GM12878 (cell line): ENCODE data around the gene THBS1.

Experiments
- CREB1 ChIP-seq: IDR thresholded peaks from 2 replicates; pipeline ENCODE4 v1.6.1; 2012; ENCODE audit warnings: low read depth, mild to moderate bottlenecking, inconsistent platforms
- CTCF ChIP-seq, 3 experiments: IDR thresholded peaks in 2 of 3; conservative IDR thresholded peaks in 1 of 3; 2 replicates each; pipeline ENCODE4 v1.5.1; 2011; ENCODE audit warnings: low read depth in 3 of 3, low read length in 3 of 3, mild to moderate bottlenecking in 3 of 3, control low read depth in 2 of 3, moderate library complexity in 2 of 3, inconsistent platforms in 1 of 3, mixed read lengths in 1 of 3; ENCODE audit not compliant: control insufficient read depth in 2 of 3, insufficient read depth in 1 of 3; ENCODE audit errors: extremely low read depth in 1 of 3
- EP300 ChIP-seq, 2 experiments: fragments of 150-350 bp in 1 of 2; IDR thresholded peaks; 2 replicates each; pipeline ENCODE4 v1.6.1; 2011 to 2012; ENCODE audit warnings: low read depth in 2 of 2, low read length in 2 of 2, borderline replicate concordance in 1 of 2, improper control_type of control experiment in 1 of 2, inconsistent platforms in 1 of 2; ENCODE audit not compliant: control insufficient read depth in 1 of 2
- GATAD2B ChIP-seq: fragments of 450-650 bp; conservative IDR thresholded peaks from 2 replicates; pipeline ENCODE4 v1.6.1; 2017; ENCODE audit warnings: low read depth, mild to moderate bottlenecking, moderate library complexity
- JUNB ChIP-seq: IDR thresholded peaks from 2 replicates; pipeline ENCODE4 v1.6.1; 2016; ENCODE audit warnings: antibody characterized with exemption, mild to moderate bottlenecking
- MAX ChIP-seq: IDR thresholded peaks from 2 replicates; pipeline ENCODE4 v1.6.1; 2012; ENCODE audit warnings: low read depth, low read length, improper control_type of control experiment
- PAX8 ChIP-seq: fragments of 450-650 bp; IDR thresholded peaks from 2 replicates; pipeline ENCODE4 v1.6.1; 2017; ENCODE audit warnings: mild to moderate bottlenecking, moderate library complexity
- POLR2A ChIP-seq: IDR thresholded peaks from 2 replicates; pipeline ENCODE4 v1.6.1; 2011; ENCODE audit warnings: low read depth, mild to moderate bottlenecking, low read length
- POLR2AphosphoS5 ChIP-seq: IDR thresholded peaks from 2 replicates; pipeline ENCODE4 v1.6.1; 2011; ENCODE audit warnings: mild to moderate bottlenecking, low read length, inconsistent platforms
- RCOR1 ChIP-seq: conservative IDR thresholded peaks from 2 replicates; pipeline ENCODE4 v1.6.1; 2012; ENCODE audit warnings: low read depth, low read length, improper control_type of control experiment
- SMAD1 ChIP-seq: fragments of 450-650 bp; IDR thresholded peaks from 2 replicates; pipeline ENCODE4 v1.6.1; 2018; ENCODE audit warnings: mild to moderate bottlenecking, low read depth; ENCODE audit not compliant: partially characterized antibody
- TCF12 ChIP-seq: IDR thresholded peaks from 2 replicates; pipeline ENCODE4 v1.6.1; 2011; ENCODE audit warnings: low read depth, mild to moderate bottlenecking, low read length
- TF ChIP-seq, protein P1 (sequence below): IDR thresholded peaks from 2 replicates; pipeline ENCODE4 v1.6.1; 2012; ENCODE audit warnings: low read depth, low read length, improper control_type of control experiment
- TF ChIP-seq, protein P2 (sequence below): fragments of 150-350 bp; IDR thresholded peaks from 2 replicates; pipeline ENCODE4 v1.6.1; 2016; ENCODE audit warnings: low read depth, low read length

GRCh38 chr15:39539973-39540558 is 40.8 kb upstream of the THBS1 start:
- TF ChIP-seq CTCF (IDR thresholded peaks at IDR 0.05 in 2 of 3, conservative IDR thresholded peaks at IDR 0.05 in 1 of 3; ENCODE audit: control insufficient read depth in 2 of 3, extremely low read depth in 1 of 3, insufficient read depth in 1 of 3, low read depth in 3 of 3, low read length in 3 of 3) (no peak), RCOR1 (no peak), PAX8 (no peak), EP300 (IDR thresholded peaks at IDR 0.05; ENCODE audit: borderline replicate concordance in 1 of 2, control insufficient read depth in 1 of 2, low read depth in 2 of 2, low read length in 2 of 2) (no peak), JUNB (no peak), GATAD2B (no peak), TCF12 (no peak), CREB1 (no peak), MAX (no peak), POLR2AphosphoS5 (no peak), SMAD1 (no peak), POLR2A (no peak)
- TF ChIP-seq, protein P1, sequence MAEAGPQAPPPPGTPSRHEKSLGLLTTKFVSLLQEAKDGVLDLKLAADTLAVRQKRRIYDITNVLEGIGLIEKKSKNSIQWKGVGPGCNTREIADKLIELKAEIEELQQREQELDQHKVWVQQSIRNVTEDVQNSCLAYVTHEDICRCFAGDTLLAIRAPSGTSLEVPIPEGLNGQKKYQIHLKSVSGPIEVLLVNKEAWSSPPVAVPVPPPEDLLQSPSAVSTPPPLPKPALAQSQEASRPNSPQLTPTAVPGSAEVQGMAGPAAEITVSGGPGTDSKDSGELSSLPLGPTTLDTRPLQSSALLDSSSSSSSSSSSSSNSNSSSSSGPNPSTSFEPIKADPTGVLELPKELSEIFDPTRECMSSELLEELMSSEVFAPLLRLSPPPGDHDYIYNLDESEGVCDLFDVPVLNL: no peak
- TF ChIP-seq, protein P2, sequence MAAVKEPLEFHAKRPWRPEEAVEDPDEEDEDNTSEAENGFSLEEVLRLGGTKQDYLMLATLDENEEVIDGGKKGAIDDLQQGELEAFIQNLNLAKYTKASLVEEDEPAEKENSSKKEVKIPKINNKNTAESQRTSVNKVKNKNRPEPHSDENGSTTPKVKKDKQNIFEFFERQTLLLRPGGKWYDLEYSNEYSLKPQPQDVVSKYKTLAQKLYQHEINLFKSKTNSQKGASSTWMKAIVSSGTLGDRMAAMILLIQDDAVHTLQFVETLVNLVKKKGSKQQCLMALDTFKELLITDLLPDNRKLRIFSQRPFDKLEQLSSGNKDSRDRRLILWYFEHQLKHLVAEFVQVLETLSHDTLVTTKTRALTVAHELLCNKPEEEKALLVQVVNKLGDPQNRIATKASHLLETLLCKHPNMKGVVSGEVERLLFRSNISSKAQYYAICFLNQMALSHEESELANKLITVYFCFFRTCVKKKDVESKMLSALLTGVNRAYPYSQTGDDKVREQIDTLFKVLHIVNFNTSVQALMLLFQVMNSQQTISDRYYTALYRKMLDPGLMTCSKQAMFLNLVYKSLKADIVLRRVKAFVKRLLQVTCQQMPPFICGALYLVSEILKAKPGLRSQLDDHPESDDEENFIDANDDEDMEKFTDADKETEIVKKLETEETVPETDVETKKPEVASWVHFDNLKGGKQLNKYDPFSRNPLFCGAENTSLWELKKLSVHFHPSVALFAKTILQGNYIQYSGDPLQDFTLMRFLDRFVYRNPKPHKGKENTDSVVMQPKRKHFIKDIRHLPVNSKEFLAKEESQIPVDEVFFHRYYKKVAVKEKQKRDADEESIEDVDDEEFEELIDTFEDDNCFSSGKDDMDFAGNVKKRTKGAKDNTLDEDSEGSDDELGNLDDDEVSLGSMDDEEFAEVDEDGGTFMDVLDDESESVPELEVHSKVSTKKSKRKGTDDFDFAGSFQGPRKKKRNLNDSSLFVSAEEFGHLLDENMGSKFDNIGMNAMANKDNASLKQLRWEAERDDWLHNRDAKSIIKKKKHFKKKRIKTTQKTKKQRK: no peak
